Endothelial cell of umbilical vein (primary cell): ENCODE data around the gene PRRT1.
A peak's percentile ranks its signal among the peaks of the same experiment; 100 is the strongest.

Experiments
- CTCF ChIP-seq, 2 donors: IDR thresholded peaks; 1 replicate in 1 of 2; 2 replicates in 1 of 2; pipeline ENCODE4 v1.5.1; 2011; ENCODE audit warnings: low read length in 2 of 2, mild to moderate bottlenecking in 2 of 2, moderate library complexity in 2 of 2, control low read depth in 1 of 2, inconsistent platforms in 1 of 2, low read depth in 1 of 2; ENCODE audit not compliant: insufficient read depth in 1 of 2; ENCODE audit errors: extremely low read depth in 1 of 2
- EZH2 ChIP-seq: IDR thresholded peaks from 2 replicates; pipeline ENCODE4 v1.6.1; 2012; ENCODE audit warnings: borderline replicate concordance, low read depth, mild to moderate bottlenecking, moderate library complexity, low read length, inconsistent platforms; ENCODE audit not compliant: severe bottlenecking
- JUN ChIP-seq: IDR thresholded peaks from 2 replicates; pipeline ENCODE4 v1.6.1; 2011; ENCODE audit warnings: borderline replicate concordance, low read depth; ENCODE audit not compliant: insufficient read length, insufficient read depth
- MYC ChIP-seq: IDR thresholded peaks from one replicate; pipeline ENCODE4 v1.6.1; 2011; ENCODE audit warnings: mild to moderate bottlenecking, low read depth, low read length
- POLR2A ChIP-seq: IDR thresholded peaks from 2 replicates; pipeline ENCODE4 v1.6.1; 2012; ENCODE audit warnings: low read depth, mild to moderate bottlenecking, control low read depth, low read length
- POLR2AphosphoS5 ChIP-seq: IDR thresholded peaks from 2 replicates; pipeline ENCODE4 v1.6.1; 2012; ENCODE audit warnings: low read depth, mild to moderate bottlenecking, control low read depth, low read length, moderate library complexity; ENCODE audit not compliant: insufficient read depth
- TF ChIP-seq, protein P1 (sequence below): IDR thresholded peaks from 2 replicates; pipeline ENCODE4 v1.6.1; 2011; ENCODE audit not compliant: insufficient read depth, insufficient read length

GRCh38 chr6:32190911-32191677 lies 39.4 kb upstream of the PRRT1 start:
- no peak for TF ChIP-seq POLR2AphosphoS5
- no peak for TF ChIP-seq CTCF (IDR thresholded peaks at IDR 0.05; ENCODE audit: extremely low read depth in 1 of 2, insufficient read depth in 1 of 2, low read depth in 1 of 2, low read length in 2 of 2)
- TF ChIP-seq POLR2A = peak; percentile 4
- no peak for TF ChIP-seq EZH2
- TF ChIP-seq, protein P1, sequence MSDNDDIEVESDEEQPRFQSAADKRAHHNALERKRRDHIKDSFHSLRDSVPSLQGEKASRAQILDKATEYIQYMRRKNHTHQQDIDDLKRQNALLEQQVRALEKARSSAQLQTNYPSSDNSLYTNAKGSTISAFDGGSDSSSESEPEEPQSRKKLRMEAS = no peak
- no peak for TF ChIP-seq MYC
- TF ChIP-seq JUN = no peak
